Transverse colon (tissue), 4 donors: ENCODE results near the gene CDC37. TPM values are rescaled to one million over a fixed set of nuclear protein-coding genes. Genes with fewer than 3 reads are reported as not detected.
"Not testable (repeated sequence)": the region's sequence is repeated elsewhere in the genome, so short reads cannot be mapped to it uniquely, and the experiment has no call there.

Source experiments
- DNase-seq: peaks from one replicate; pipeline ENCODE4 v3.0.0-alpha.2; 2019
- H3K27ac ChIP-seq, 4 donors: fragments of 200-600 bp; sonication (generic); 2 replicates each; pipeline ENCODE4 v1.5.1; 2016 to 2018; ENCODE audit warnings: inconsistent platforms in 4 of 4
- H3K27me3 ChIP-seq: fragments of 200-600 bp; sonication (generic); 2 replicates; pipeline ENCODE4 v1.5.1; 2017; ENCODE audit warnings: inconsistent platforms
- H3K36me3 ChIP-seq, 4 donors: fragments of 200-600 bp; sonication (generic); 2 replicates each; pipeline ENCODE4 v1.5.1; 2017 to 2019; ENCODE audit warnings: inconsistent platforms in 4 of 4
- H3K4me1 ChIP-seq, 4 donors: fragments of 200-600 bp; sonication (generic); 2 replicates each; pipeline ENCODE4 v1.5.1; 2017 to 2020; ENCODE audit warnings: inconsistent platforms in 4 of 4
- H3K4me3 ChIP-seq, 4 donors: fragments of 200-600 bp; sonication (generic); 1 replicate in 1 of 4; 2 replicates in 3 of 4; pipeline versions ENCODE4 v1.5.1 to v1.6.1; 2017 to 2019; ENCODE audit warnings: inconsistent platforms in 4 of 4
- H3K9me3 ChIP-seq, 2 donors: fragments of 200-600 bp; sonication (generic); 2 replicates each; pipeline ENCODE4 v1.5.1; 2017 to 2019; ENCODE audit warnings: inconsistent platforms in 2 of 2
- EP300 ChIP-seq: sonication (generic); formaldehyde crosslinking; IDR thresholded peaks from one replicate; pipeline ENCODE4 v1.6.1; 2017; ENCODE audit warnings: antibody characterized with exemption, low read depth
- POLR2A ChIP-seq: fragments of 450-650 bp; IDR thresholded peaks from one replicate; pipeline ENCODE4 v1.6.1; 2016; ENCODE audit warnings: antibody characterized with exemption, mild to moderate bottlenecking, moderate library complexity
- POLR2AphosphoS5 ChIP-seq, 3 donors: sonication (generic); formaldehyde crosslinking; IDR thresholded peaks; one replicate each; pipeline ENCODE4 v1.6.1; 2016; ENCODE audit warnings: antibody characterized with exemption in 3 of 3
- WGBS, 2 donors: methylation state at CpG; one replicate each; pipeline ENCODE4 v1.1.5; 2018; ENCODE audit warnings: low coverage in 1 of 2; 5-methylcytosine and 5-hydroxymethylcytosine counted together
- in situ Hi-C, 4 donors: fragments of 200-750 bp; cut with MboI; loops; one replicate each; pipeline versions ENCODE4 v1.15.0 to v1.15.1; 2017; ENCODE audit warnings: low sequenced_read_pairs in 3 of 4, low pct_ligation_motif_present in 1 of 4, low pct_unique_long_range_greater_than_20kb in 1 of 4
- intact Hi-C: fragments of 100-400 bp; cut with DNase I; formaldehyde crosslinking; loops from one replicate; pipeline ENCODE4 v1.15.1; 2023; ENCODE audit warnings: low total_unique reads
- total RNA-seq, 4 donors: library from RNA; depleted of rRNA; stranded (reverse); fragments of >200 nt; gene quantifications; one replicate each; pipeline ENCODE4 v1.1.0, GENCODE V29; 2016
- TF ChIP-seq, protein P1 (sequence below), 5 experiments: fragments of 200-600 bp in 3 of 5; fragments of 450-650 bp in 2 of 5; sonication (generic) in 3 of 5; IDR thresholded peaks; 1 replicate in 2 of 5; 2 replicates in 3 of 5; pipeline ENCODE4 v1.5.1; 2016 to 2017; ENCODE audit warnings: antibody characterized with exemption in 5 of 5, inconsistent platforms in 3 of 5, mild to moderate bottlenecking in 2 of 5, moderate library complexity in 1 of 5

Gene CDC37
- total RNA-seq, 4 donors from 2014 or later, result 125 to 168 (median 162) TPM

DNA sequence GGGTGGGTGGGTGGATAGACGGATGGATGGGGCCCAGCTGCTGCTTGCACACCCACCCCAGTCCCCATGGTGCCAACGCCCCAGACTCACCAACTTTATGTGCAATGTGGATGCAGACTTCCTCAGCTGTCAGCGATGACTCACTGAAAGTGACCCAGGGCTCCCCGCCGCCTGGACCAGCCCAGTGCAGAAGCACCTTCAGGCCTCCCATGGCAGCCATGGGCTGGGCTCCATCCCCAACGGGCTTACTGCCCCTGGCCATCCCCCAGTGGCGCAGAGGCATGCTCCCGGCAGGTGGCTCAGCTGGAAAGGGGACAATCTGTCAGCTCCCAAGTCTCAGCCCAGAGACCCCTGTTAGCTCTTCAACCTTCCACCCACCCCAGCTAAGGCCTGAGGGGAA, 25.2 kb downstream of the CDC37 start:
- Histone ChIP-seq H3K36me3 (peaks cover 0 to 6% (median 3%) of the 10 kb centered on the region in 4 donors), H3K4me1 (peaks cover 9 to 21% (median 14%) of the 10 kb centered on the region in 4 donors), H3K4me3 (no peak overlapping the region), H3K27me3 (no peaks in the 10 kb centered on the region), H3K9me3 (no peaks in the 10 kb centered on the region), H3K27ac (no peak overlapping the region)
- intact Hi-C loops (no loop called here), in situ Hi-C loops (loop anchor here in 3 of 4 donors (25.0 kb wide), 1 partner anchor 441 kb away; the partner anchor contains the start of gene OLFM2 (in 3 of the 3))
- 95% methylated on average over 7 of the region's 8 CpGs; no CpG with 5 or more reads in 1 of the 2 donors for WGBS, 2 donors
- no peak for DNase-seq
- no peak for TF ChIP-seq POLR2AphosphoS5 (IDR thresholded peaks at IDR 0.05)

DNA sequence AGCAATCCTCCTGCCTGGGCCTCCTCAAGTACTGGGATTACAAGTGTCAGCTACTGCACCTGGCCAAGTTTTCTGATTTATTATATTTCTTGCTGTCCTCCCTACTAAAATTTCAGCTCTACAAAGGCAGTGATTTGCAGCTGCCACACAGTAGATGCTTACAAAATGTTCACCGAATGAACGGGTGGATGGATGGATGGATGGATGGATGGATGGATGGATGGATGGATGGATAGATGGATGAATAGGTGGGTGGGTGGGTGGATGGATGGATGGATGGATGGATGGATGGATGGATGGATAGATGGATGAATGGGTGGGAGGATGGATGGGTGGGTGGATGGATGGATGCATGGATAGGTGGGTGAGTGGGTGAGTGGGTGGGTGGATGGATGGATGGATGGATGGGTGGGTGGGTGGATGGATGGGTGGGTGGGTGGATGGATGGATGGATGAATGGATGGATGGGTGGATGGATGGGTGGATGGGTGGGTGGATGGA, 26.2 kb downstream of the CDC37 start:
- intact Hi-C loops, H3K9me3 ChIP-seq, DNase-seq, H3K27me3 ChIP-seq, H3K4me3 ChIP-seq, H3K27ac ChIP-seq, H3K36me3 ChIP-seq: not testable (repeated sequence)
- in situ Hi-C loops, result loop anchor here in 3 of 4 donors (25.0 kb wide), 1 partner anchor 440 kb away; the partner anchor contains the start of gene OLFM2 (in 3 of the 3)
- H3K4me1 ChIP-seq, result peaks cover 9 to 21% (median 14%) of the 10 kb centered on the region in 4 donors
- 100% methylated on average over 2 of the region's 2 CpGs for WGBS, 2 donors

DNA sequence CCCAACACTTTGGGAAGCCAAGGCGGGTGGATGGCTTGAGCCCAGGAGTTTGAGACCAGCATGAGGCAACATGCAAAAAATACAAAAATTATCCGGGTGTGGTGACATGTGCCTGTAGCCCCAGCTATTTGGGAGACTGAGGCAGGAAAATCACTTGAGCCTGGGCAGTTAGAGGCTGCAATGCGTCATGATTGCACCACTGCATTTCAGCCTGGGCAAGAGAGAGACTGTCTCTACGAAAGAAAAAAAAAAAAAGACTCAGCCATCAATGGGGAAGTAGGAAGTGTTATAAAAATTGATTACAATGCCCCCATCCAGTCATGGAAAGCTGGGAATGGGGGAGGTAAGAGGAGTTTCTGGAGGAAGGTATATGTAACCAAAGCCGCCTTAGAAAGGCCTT, 28.4 kb downstream of the CDC37 start:
- Histone ChIP-seq H3K36me3 (peaks cover 0 to 16% (median 3%) of the 10 kb centered on the region in 4 donors), H3K4me1 (peaks cover 6 to 16% (median 10%) of the 10 kb centered on the region in 4 donors), H3K27ac (no peak overlapping the region), H3K27me3 (no peaks in the 10 kb centered on the region), H3K4me3 (no peak overlapping the region), H3K9me3 (no peaks in the 10 kb centered on the region)
- TF ChIP-seq, protein P1, sequence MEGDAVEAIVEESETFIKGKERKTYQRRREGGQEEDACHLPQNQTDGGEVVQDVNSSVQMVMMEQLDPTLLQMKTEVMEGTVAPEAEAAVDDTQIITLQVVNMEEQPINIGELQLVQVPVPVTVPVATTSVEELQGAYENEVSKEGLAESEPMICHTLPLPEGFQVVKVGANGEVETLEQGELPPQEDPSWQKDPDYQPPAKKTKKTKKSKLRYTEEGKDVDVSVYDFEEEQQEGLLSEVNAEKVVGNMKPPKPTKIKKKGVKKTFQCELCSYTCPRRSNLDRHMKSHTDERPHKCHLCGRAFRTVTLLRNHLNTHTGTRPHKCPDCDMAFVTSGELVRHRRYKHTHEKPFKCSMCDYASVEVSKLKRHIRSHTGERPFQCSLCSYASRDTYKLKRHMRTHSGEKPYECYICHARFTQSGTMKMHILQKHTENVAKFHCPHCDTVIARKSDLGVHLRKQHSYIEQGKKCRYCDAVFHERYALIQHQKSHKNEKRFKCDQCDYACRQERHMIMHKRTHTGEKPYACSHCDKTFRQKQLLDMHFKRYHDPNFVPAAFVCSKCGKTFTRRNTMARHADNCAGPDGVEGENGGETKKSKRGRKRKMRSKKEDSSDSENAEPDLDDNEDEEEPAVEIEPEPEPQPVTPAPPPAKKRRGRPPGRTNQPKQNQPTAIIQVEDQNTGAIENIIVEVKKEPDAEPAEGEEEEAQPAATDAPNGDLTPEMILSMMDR (IDR thresholded peaks at IDR 0.05), result no peak
- TF ChIP-seq EP300, result no peak
- TF ChIP-seq POLR2AphosphoS5 (IDR thresholded peaks at IDR 0.05), result no peak
- TF ChIP-seq POLR2A, result no peak
- in situ Hi-C loops, result loop anchor here in 3 of 4 donors (25.0 kb wide), 1 partner anchor 438 kb away; the partner anchor contains the start of gene OLFM2 (in 3 of the 3)
- DNase-seq, result no peak
- WGBS, 2 donors, result 83 to 86% methylated on average over 1 to 5 of the region's 5 CpGs
- intact Hi-C loops, result no loop called here

DNA sequence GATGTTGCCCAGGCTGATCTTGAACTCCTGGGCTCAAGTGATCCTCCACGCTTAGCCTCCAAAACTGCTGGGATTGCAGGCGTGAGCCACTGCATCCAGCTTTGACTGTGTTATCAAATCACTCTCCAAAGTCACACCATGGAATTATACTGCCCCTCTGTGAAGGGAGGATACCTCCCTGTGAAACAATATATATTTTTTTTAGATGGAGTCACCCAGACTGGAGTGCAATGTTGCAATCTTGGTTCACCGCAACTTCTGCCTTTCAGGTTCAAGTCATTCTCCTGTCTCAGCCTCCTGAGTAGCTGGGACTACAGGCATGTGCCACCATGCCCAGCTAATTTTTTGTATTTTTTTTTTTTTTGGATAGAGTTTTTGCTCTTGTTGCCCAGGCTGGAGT, 30.7 kb downstream of the CDC37 start:
- Histone ChIP-seq H3K4me1 (no peaks in the 10 kb centered on the region), H3K36me3 (peaks cover 0 to 30% (median 5%) of the 10 kb centered on the region in 4 donors), H3K27me3 (no peaks in the 10 kb centered on the region), H3K27ac (no peak overlapping the region), H3K4me3 (no peak overlapping the region), H3K9me3 (no peaks in the 10 kb centered on the region)
- intact Hi-C loops, result no loop called here
- TF ChIP-seq POLR2AphosphoS5 (IDR thresholded peaks at IDR 0.05), result no peak
- no peak for TF ChIP-seq POLR2A
- TF ChIP-seq, protein P1 (IDR thresholded peaks at IDR 0.05), result no peak
- TF ChIP-seq EP300, result no peak
- DNase-seq, result no peak
- 92 to 97% methylated on average over 2 to 3 of the region's 3 CpGs for WGBS, 2 donors
- in situ Hi-C loops, result no loop called here

DNA sequence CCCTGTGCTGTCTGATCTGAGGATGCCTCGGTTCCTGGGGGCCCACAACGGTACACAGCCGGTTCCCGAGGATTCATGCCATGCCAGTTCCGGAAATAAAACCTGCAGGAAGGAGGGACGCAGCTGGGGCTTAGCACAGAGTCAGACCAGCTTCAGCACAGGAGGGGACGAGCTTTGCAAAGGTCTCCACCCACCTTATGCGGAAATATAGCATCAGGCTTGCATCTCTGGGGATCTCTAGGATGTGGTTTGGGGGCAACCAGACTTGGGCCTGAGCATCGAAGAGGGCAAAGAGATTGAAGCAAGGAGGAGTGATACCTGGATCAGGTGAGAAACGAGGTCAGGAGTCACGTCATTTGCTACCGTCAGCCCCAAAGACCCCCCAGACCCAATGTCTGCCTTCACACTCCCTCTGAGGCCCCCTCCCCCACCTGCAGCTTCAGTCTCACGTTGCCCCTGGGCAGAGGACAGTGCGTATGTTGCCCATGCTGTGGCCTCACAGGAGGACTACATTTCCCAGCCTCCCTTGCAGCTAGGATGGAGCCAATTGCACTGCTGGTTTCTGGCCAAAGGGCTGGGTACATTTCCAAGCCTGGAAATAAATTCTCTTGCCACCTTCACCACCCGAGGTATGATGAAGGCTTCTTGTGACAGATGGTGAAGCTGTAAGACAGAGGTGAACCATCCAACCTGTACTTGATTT, 35.1 kb downstream of the CDC37 start:
- WGBS, 2 donors, result 92 to 94% methylated on average over 3 to 9 of the region's 15 CpGs
- in situ Hi-C loops (no loop called here), intact Hi-C loops (no loop called here)
- DNase-seq, result no peak
- no peaks in the 10 kb centered on the region for H3K4me1 ChIP-seq
- H3K4me3 ChIP-seq, result no peak overlapping the region
- H3K27ac ChIP-seq, result no peak overlapping the region
- H3K9me3 ChIP-seq, result no peaks in the 10 kb centered on the region
- no peaks in the 10 kb centered on the region for H3K27me3 ChIP-seq
- peaks cover 0 to 51% (median 13%) of the 10 kb centered on the region in 4 donors for H3K36me3 ChIP-seq
- TF ChIP-seq, protein P1 (IDR thresholded peaks at IDR 0.05), result no peak
- TF ChIP-seq EP300, result no peak
- TF ChIP-seq POLR2A, result no peak
- no peak for TF ChIP-seq POLR2AphosphoS5 (IDR thresholded peaks at IDR 0.05)

DNA sequence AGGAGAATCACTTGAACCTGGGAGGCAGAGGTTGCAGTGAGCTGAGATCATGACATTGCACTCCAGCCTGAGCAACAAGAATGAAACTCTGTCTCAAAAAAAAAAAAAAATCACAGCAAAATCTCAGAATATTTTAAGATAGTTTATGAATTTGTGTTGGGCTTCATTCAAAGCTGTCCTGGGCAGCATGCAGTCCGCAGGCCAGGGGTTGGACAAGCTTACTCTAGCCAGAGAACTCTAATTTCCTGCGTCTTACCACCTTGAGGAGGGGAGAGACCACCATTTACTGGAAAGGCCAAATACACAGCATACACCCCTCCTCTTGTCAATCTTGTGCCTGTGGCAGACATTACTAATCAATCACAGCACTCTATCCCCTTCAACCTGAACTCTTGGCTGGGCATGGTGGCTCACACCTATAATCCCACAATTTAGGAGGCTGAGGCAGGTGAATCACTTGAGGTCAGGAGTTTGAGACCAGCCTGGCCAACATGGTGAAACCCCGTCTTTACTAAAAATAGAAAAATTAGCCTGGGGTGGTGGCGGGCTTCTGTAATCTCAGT, 36.3 kb downstream of the CDC37 start:
- peaks cover 0 to 51% (median 13%) of the 10 kb centered on the region in 4 donors for H3K36me3 ChIP-seq
- H3K4me3 ChIP-seq, DNase-seq, in situ Hi-C loops, H3K27ac ChIP-seq, H3K4me1 ChIP-seq, H3K27me3 ChIP-seq, intact Hi-C loops, H3K9me3 ChIP-seq: not testable (repeated sequence)
- WGBS, 2 donors, result 97 to 100% methylated on average over 1 to 4 of the region's 4 CpGs
